ENCODE data around the gene PTPRN2. TPM values are rescaled to one million over a fixed set of nuclear protein-coding genes. Genes with fewer than 3 reads are reported as not detected.

Gene PTPRN2
- total RNA-seq, 1 donor from 2014 or later: 15.4 TPM

GRCh38 chr7:158479664-158480025, 108.0 kb downstream of the PTPRN2 start:
- no peak for TF ChIP-seq CTCF (conservative IDR thresholded peaks at IDR 0.05)

GRCh38 chr7:158479021-158479663, 108.5 kb downstream of the PTPRN2 start:
- no peaks in the 10 kb centered on the region for H3K9me3 Mint-ChIP-seq
- no peaks in the 10 kb centered on the region for H3K4me1 Mint-ChIP-seq (ENCODE audit: unreplicated experiment)
- DNase-seq (ENCODE audit: extremely low spot score, unreplicated experiment): no peak
- H3K4me3 Mint-ChIP-seq: no peak overlapping the region
- no peak for TF ChIP-seq CTCF (conservative IDR thresholded peaks at IDR 0.05)
- no peaks in the 10 kb centered on the region for H3K36me3 Mint-ChIP-seq
- peaks cover 7% of the 10 kb centered on the region for H3K27me3 Mint-ChIP-seq
- H3K27ac Mint-ChIP-seq: no peak overlapping the region

More at GRCh38 chr7:158479664-158480025, 108.0 kb downstream of the PTPRN2 start:
- DNase-seq (ENCODE audit: extremely low spot score, unreplicated experiment): no peak
- no peaks in the 10 kb centered on the region for H3K36me3 Mint-ChIP-seq
- no peak overlapping the region for H3K4me3 Mint-ChIP-seq
- H3K27me3 Mint-ChIP-seq: peaks cover 7% of the 10 kb centered on the region
- no peak overlapping the region for H3K27ac Mint-ChIP-seq
- H3K9me3 Mint-ChIP-seq: no peaks in the 10 kb centered on the region
- no peaks in the 10 kb centered on the region for H3K4me1 Mint-ChIP-seq (ENCODE audit: unreplicated experiment)

GRCh38 chr7:158477866-158478265, 109.8 kb downstream of the PTPRN2 start:
- peaks cover 12% of the 10 kb centered on the region for H3K27me3 Mint-ChIP-seq
- no peak overlapping the region for H3K27ac Mint-ChIP-seq
- H3K4me1 Mint-ChIP-seq (ENCODE audit: unreplicated experiment): peaks cover 8% of the 10 kb centered on the region

GRCh38 chr7:158476331-158476932, 111.2 kb downstream of the PTPRN2 start:
- TF ChIP-seq CTCF (conservative IDR thresholded peaks at IDR 0.05): no peak
- Mint-ChIP-seq H3K27me3 (peaks cover 14% of the 10 kb centered on the region), H3K27ac (no peak overlapping the region), H3K9me3 (no peaks in the 10 kb centered on the region), H3K4me3 (no peak overlapping the region), H3K4me1 (ENCODE audit: unreplicated experiment) (peaks cover 9% of the 10 kb centered on the region), H3K36me3 (no peaks in the 10 kb centered on the region)
- no peak for DNase-seq (ENCODE audit: extremely low spot score, unreplicated experiment)

More at GRCh38 chr7:158477866-158478265, 109.8 kb downstream of the PTPRN2 start:
- no peak for TF ChIP-seq CTCF (conservative IDR thresholded peaks at IDR 0.05)
- Mint-ChIP-seq H3K9me3 (no peaks in the 10 kb centered on the region), H3K4me3 (no peak overlapping the region), H3K36me3 (no peaks in the 10 kb centered on the region)
- no peak for DNase-seq (ENCODE audit: extremely low spot score, unreplicated experiment)

- Mint-ChIP-seq H3K27me3 (peaks cover 14% of the 10 kb centered on the region), H3K4me1 (ENCODE audit: unreplicated experiment) (peaks cover 9% of the 10 kb centered on the region), H3K27ac (no peak overlapping the region), H3K36me3 (no peaks in the 10 kb centered on the region), H3K9me3 (no peaks in the 10 kb centered on the region), H3K4me3 (no peak overlapping the region)
- no peak for TF ChIP-seq CTCF (conservative IDR thresholded peaks at IDR 0.05)
- DNase-seq (ENCODE audit: extremely low spot score, unreplicated experiment): no peak
Observed at GRCh38 chr7:158475679-158476052, 112.0 kb downstream of the PTPRN2 start.

Data from type B pancreatic cell (in vitro differentiated cells).